A673 (cell line): ENCODE measurements around the gene MAPKAP1. TPM values are rescaled to one million over a fixed set of nuclear protein-coding genes. Genes with fewer than 3 reads are reported as not detected.

ENCODE experiments used
- BruUV-seq: library from RNA; stranded (reverse); fragments of 400-500 nt; replicated peaks from 2 replicates; lab custom pipeline; 2021; lab: Mats Ljungman, UMichigan
- CTCF ChIA-PET: fragments of 300-600 bp; sonication (Branson Sonifier 250); formaldehyde crosslinking; loops from one replicate; lab custom pipeline; 2022; ENCODE audit warnings: antibody characterized with exemption; lab: Charles Lee
- POLR2A ChIA-PET: fragments of 300-600 bp; sonication (Branson Sonifier 250); formaldehyde crosslinking; loops from one replicate; lab custom pipeline; 2022; ENCODE audit warnings: antibody characterized with exemption; ENCODE audit not compliant: low non-redundant PET; lab: Charles Lee
- DNase-seq: peaks from one replicate; pipeline ENCODE4 v3.0.0-alpha.2; 2015; ENCODE audit warnings: low spot score
- H3K27ac ChIP-seq: fragments of 200-600 bp; sonication (generic); 2 replicates; pipeline ENCODE4 v1.5.1; 2016; ENCODE audit warnings: mixed run types, low read depth, mild to moderate bottlenecking, mixed read lengths, antibody characterized with exemption, low read length; ENCODE audit not compliant: poor library complexity, severe bottlenecking
- H3K27me3 ChIP-seq: fragments of 200-600 bp; sonication (generic); replicated peaks from 2 replicates; pipeline ENCODE4 v1.6.1; 2017; ENCODE audit warnings: mixed run types, low read depth, mild to moderate bottlenecking, mixed read lengths, antibody characterized with exemption, low read length; ENCODE audit not compliant: insufficient read depth, poor library complexity
- H3K36me3 ChIP-seq: fragments of 200-600 bp; sonication (generic); 2 replicates; pipeline ENCODE4 v1.6.1; 2016; ENCODE audit warnings: mixed run types, mild to moderate bottlenecking, mixed read lengths, antibody characterized with exemption, low read length; ENCODE audit not compliant: insufficient read depth, poor library complexity, severe bottlenecking
- H3K4me1 ChIP-seq: fragments of 200-600 bp; sonication (generic); 2 replicates; pipeline ENCODE4 v1.6.1; 2017; ENCODE audit warnings: mixed run types, mild to moderate bottlenecking, mixed read lengths, antibody characterized with exemption, low read length; ENCODE audit not compliant: insufficient read depth, poor library complexity, severe bottlenecking
- H3K4me3 ChIP-seq: fragments of 200-600 bp; sonication (generic); 2 replicates; pipeline ENCODE4 v1.5.1; 2016; ENCODE audit warnings: low read depth, mixed run types, mild to moderate bottlenecking, mixed read lengths, low read length; ENCODE audit not compliant: poor library complexity, severe bottlenecking
- H3K9me3 ChIP-seq: fragments of 200-600 bp; sonication (generic); 2 replicates; pipeline ENCODE4 v1.6.1; 2016; ENCODE audit warnings: mixed run types, low read depth, mild to moderate bottlenecking, mixed read lengths, antibody characterized with exemption, low read length; ENCODE audit not compliant: poor library complexity, severe bottlenecking
- CTCF ChIP-seq: fragments of 300-800, 200-600 bp; sonication (generic); conservative IDR thresholded peaks from 2 replicates; pipeline ENCODE4 v1.5.1; 2017; ENCODE audit warnings: low read depth, mild to moderate bottlenecking, antibody characterized with exemption, low read length, moderate library complexity, mixed read lengths
- EZH2 ChIP-seq: fragments of 200-600 bp; sonication (generic); IDR thresholded peaks from 2 replicates; pipeline ENCODE4 v1.6.1; 2017; ENCODE audit warnings: borderline replicate concordance, low read depth, mild to moderate bottlenecking, mixed read lengths, antibody characterized with exemption, low read length; ENCODE audit not compliant: poor library complexity, severe bottlenecking
- intact Hi-C: fragments of 100-400 bp; cut with micrococcal nuclease; formaldehyde crosslinking; loops from one replicate; pipeline ENCODE4 v1.10.0; 2022; ENCODE audit not compliant: unreplicated experiment
- total RNA-seq: library from RNA; stranded (reverse); gene quantifications from 2 replicates; pipeline ENCODE4 v1.2.3, GENCODE V29; 2021

Gene MAPKAP1
- total RNA-seq, 1 experiment from 2014 or later = 98.7 TPM

GRCh38 chr9:125468646-125469045 is 238.4 kb downstream of the MAPKAP1 start:
- Histone ChIP-seq H3K36me3 (no peaks in the 10 kb centered on the region), H3K4me3 (no peak overlapping the region), H3K9me3 (no peaks in the 10 kb centered on the region), H3K4me1 (no peaks in the 10 kb centered on the region), H3K27me3 (no peaks in the 10 kb centered on the region), H3K27ac (no peak overlapping the region)
- no TSS peak for BruUV-seq
- TF ChIP-seq EZH2 (no peak), CTCF (no peak)
- intact Hi-C loops = no loop called here
- no peak for DNase-seq
- ChIA-PET POLR2A (no interaction called here), CTCF (no interaction called here)

- BruUV-seq = no TSS peak
- ChIA-PET CTCF (no interaction called here), POLR2A (no interaction called here)
- Histone ChIP-seq H3K4me1 (peaks cover 10% of the 10 kb centered on the region), H3K9me3 (no peaks in the 10 kb centered on the region), H3K27ac (no peak overlapping the region), H3K27me3 (no peaks in the 10 kb centered on the region), H3K36me3 (no peaks in the 10 kb centered on the region), H3K4me3 (no peak overlapping the region)
- DNase-seq = no peak
- intact Hi-C loops = no loop called here
- TF ChIP-seq CTCF (no peak), EZH2 (no peak)
Measured at GRCh38 chr9:125467116-125467740, 239.8 kb downstream of the MAPKAP1 start.

GRCh38 chr9:125466411-125466810 is 240.6 kb downstream of the MAPKAP1 start:
- BruUV-seq = no TSS peak
- H3K27me3 ChIP-seq = no peaks in the 10 kb centered on the region
- POLR2A ChIA-PET = no interaction called here
- no peaks in the 10 kb centered on the region for H3K36me3 ChIP-seq
- peaks cover 10% of the 10 kb centered on the region for H3K4me1 ChIP-seq
- intact Hi-C loops = no loop called here
- H3K4me3 ChIP-seq = no peak overlapping the region
- H3K9me3 ChIP-seq = no peaks in the 10 kb centered on the region
- DNase-seq = no peak
- TF ChIP-seq CTCF (no peak), EZH2 (no peak)
- CTCF ChIA-PET = no interaction called here
- H3K27ac ChIP-seq = no peak overlapping the region
